H9 (cell line): Measurements from ENCODE around the gene PC. TPM values are rescaled to one million over a fixed set of nuclear protein-coding genes. Genes with fewer than 3 reads are reported as not detected.

Experiments
- DNase-seq: peaks from one replicate; pipeline ENCODE4 v3.0.0-alpha.2; 2017
- H2AFZ ChIP-seq: one replicate; pipeline ENCODE4 v1.6.1; 2013; ENCODE audit warnings: mild to moderate bottlenecking, low read length, control low read depth, moderate library complexity
- H2AK5ac ChIP-seq: 2 replicates; pipeline ENCODE4 v1.6.1; 2013; ENCODE audit warnings: low read length, control low read depth, mixed read lengths; ENCODE audit not compliant: insufficient read length
- H2BK120ac ChIP-seq: one replicate; pipeline ENCODE4 v1.6.1; 2013; ENCODE audit warnings: low read depth, mild to moderate bottlenecking, low read length, control low read depth, inconsistent platforms; ENCODE audit not compliant: poor library complexity, severe bottlenecking
- H2BK12ac ChIP-seq: 2 replicates; pipeline ENCODE4 v1.6.1; 2013; ENCODE audit warnings: low read length, control low read depth, mixed read lengths, low read depth; ENCODE audit not compliant: insufficient read length
- H2BK15ac ChIP-seq: 2 replicates; pipeline ENCODE4 v1.6.1; 2013; ENCODE audit warnings: low read depth, low read length, control low read depth
- H2BK20ac ChIP-seq: one replicate; pipeline ENCODE4 v1.6.1; 2013; ENCODE audit warnings: low read depth, mild to moderate bottlenecking, low read length, control low read depth, inconsistent platforms; ENCODE audit not compliant: poor library complexity, severe bottlenecking
- H2BK5ac ChIP-seq: 2 replicates; pipeline ENCODE4 v1.6.1; 2013; ENCODE audit warnings: low read length, control low read depth, mixed read lengths; ENCODE audit not compliant: insufficient read length
- H3K14ac ChIP-seq: 2 replicates; pipeline ENCODE4 v1.6.1; 2013; ENCODE audit warnings: low read length, control low read depth; ENCODE audit not compliant: insufficient read depth
- H3K18ac ChIP-seq: 2 replicates; pipeline ENCODE4 v1.6.1; 2013; ENCODE audit warnings: low read depth, mild to moderate bottlenecking, mixed read lengths, low read length, control low read depth; ENCODE audit not compliant: insufficient read length
- H3K23ac ChIP-seq: 2 replicates; pipeline ENCODE4 v1.6.1; 2013; ENCODE audit warnings: low read length, control low read depth, mixed read lengths, low read depth; ENCODE audit not compliant: insufficient read length
- H3K23me2 ChIP-seq: 2 replicates; pipeline ENCODE4 v1.6.1; 2013; ENCODE audit warnings: low read depth, mild to moderate bottlenecking, mixed read lengths, low read length, control low read depth; ENCODE audit not compliant: insufficient read length, poor library complexity, severe bottlenecking
- H3K27ac ChIP-seq: 2 replicates; pipeline ENCODE4 v1.5.1; 2013; ENCODE audit warnings: low read length, control low read depth, mixed read lengths, low read depth; ENCODE audit not compliant: insufficient read length
- H3K27me3 ChIP-seq: 2 replicates; pipeline ENCODE4 v1.6.1; 2013; ENCODE audit warnings: low read length, control low read depth, inconsistent platforms; ENCODE audit not compliant: insufficient read depth
- H3K4ac ChIP-seq: 2 replicates; pipeline ENCODE4 v1.6.1; 2013; ENCODE audit warnings: low read depth, mild to moderate bottlenecking, control low read depth, inconsistent platforms, low read length, moderate library complexity
- H3K4me1 ChIP-seq: 2 replicates; pipeline ENCODE4 v1.6.1; 2013; ENCODE audit warnings: low read length, control low read depth, inconsistent platforms; ENCODE audit not compliant: insufficient read depth
- H3K4me2 ChIP-seq: 2 replicates; pipeline ENCODE4 v1.6.1; 2013; ENCODE audit warnings: low read length, control low read depth, mixed read lengths; ENCODE audit not compliant: insufficient read length, insufficient read depth
- H3K56ac ChIP-seq: 2 replicates; pipeline ENCODE4 v1.6.1; 2013; ENCODE audit warnings: low read depth, mild to moderate bottlenecking, mixed read lengths, low read length, control low read depth; ENCODE audit not compliant: insufficient read length
- H3K79me1 ChIP-seq: 2 replicates; pipeline ENCODE4 v1.6.1; 2013; ENCODE audit warnings: low read depth, mild to moderate bottlenecking, moderate library complexity, low read length, control low read depth, inconsistent platforms; ENCODE audit not compliant: insufficient read depth, poor library complexity, severe bottlenecking
- H3K79me2 ChIP-seq: 2 replicates; pipeline ENCODE4 v1.6.1; 2013; ENCODE audit warnings: low read length, control low read depth, inconsistent platforms; ENCODE audit not compliant: insufficient read depth
- H3K9ac ChIP-seq: 2 replicates; pipeline ENCODE4 v1.6.1; 2013; ENCODE audit warnings: low read length, control low read depth, mixed read lengths; ENCODE audit not compliant: insufficient read length; ENCODE audit errors: extremely low read depth
- H3K9me3 ChIP-seq: one replicate; pipeline ENCODE4 v1.6.1; 2013; ENCODE audit warnings: low read depth, low read length, inconsistent platforms; ENCODE audit not compliant: control insufficient read depth
- H3T11ph ChIP-seq: one replicate; pipeline ENCODE4 v1.6.1; 2013; ENCODE audit warnings: mild to moderate bottlenecking, low read length, control low read depth, inconsistent platforms
- H4K20me1 ChIP-seq: one replicate; pipeline ENCODE4 v1.6.1; 2013; ENCODE audit not compliant: control insufficient read depth, insufficient read length, insufficient read depth
- H4K5ac ChIP-seq: 2 replicates; pipeline ENCODE4 v1.6.1; 2013; ENCODE audit warnings: low read depth, mild to moderate bottlenecking, mixed read lengths, low read length, control low read depth; ENCODE audit not compliant: insufficient read length
- H4K8ac ChIP-seq: replicated peaks from 2 replicates; pipeline ENCODE4 v1.6.1; 2013; ENCODE audit warnings: low read length, control low read depth, mixed read lengths, low read depth; ENCODE audit not compliant: insufficient read length
- H4K91ac ChIP-seq: 2 replicates; pipeline ENCODE4 v1.6.1; 2013; ENCODE audit warnings: low read depth, mild to moderate bottlenecking, moderate library complexity, mixed read lengths, low read length, control low read depth; ENCODE audit not compliant: insufficient read length
- H3K27ac Mint-ChIP-seq, 3 experiments: 2 replicates in 2 of 3; 3 replicates in 1 of 3; pipeline ENCODE4 v1.8.0; 2020 to 2021; ENCODE audit warnings: mixed read lengths in 3 of 3, mild to moderate bottlenecking in 1 of 3, moderate library complexity in 1 of 3
- H3K27me3 Mint-ChIP-seq: 2 replicates; pipeline ENCODE4 v1.8.0; 2021; ENCODE audit warnings: low read depth, mild to moderate bottlenecking, moderate library complexity, mixed read lengths
- H3K36me3 Mint-ChIP-seq, 3 experiments: 2 replicates in 2 of 3; 3 replicates in 1 of 3; pipeline ENCODE4 v1.8.0; 2020 to 2021; ENCODE audit warnings: low read depth in 3 of 3, mixed read lengths in 3 of 3; ENCODE audit not compliant: insufficient read depth in 1 of 3
- H3K4me1 Mint-ChIP-seq, 2 experiments: 2 replicates each; pipeline ENCODE4 v1.8.0; 2020; ENCODE audit warnings: mixed read lengths in 2 of 2
- H3K4me3 Mint-ChIP-seq, 2 experiments: 2 replicates in 1 of 2; 3 replicates in 1 of 2; pipeline ENCODE4 v1.8.0; 2020 to 2021; ENCODE audit warnings: mild to moderate bottlenecking in 2 of 2, mixed read lengths in 2 of 2, moderate library complexity in 1 of 2
- H3K9me3 Mint-ChIP-seq, 2 experiments: 2 replicates in 1 of 2; 3 replicates in 1 of 2; pipeline ENCODE4 v1.8.0; 2020; ENCODE audit warnings: mild to moderate bottlenecking in 2 of 2, mixed read lengths in 2 of 2, moderate library complexity in 1 of 2
- WGBS: extraction: QIAGEN DNeasy Blood & Tissue Kit; methylation state at CpG from one replicate; pipeline ENCODE4 v1.1.7; 2013; ENCODE audit warnings: missing lambda C conversion rate, low lambda C conversion rate, mixed read lengths; ENCODE audit not compliant: insufficient read length; ENCODE audit errors: extremely low coverage; 5-methylcytosine and 5-hydroxymethylcytosine counted together
- total RNA-seq: library from RNA; stranded (reverse); gene quantifications from 2 replicates; pipeline ENCODE4 v1.2.1, GENCODE V29; 2021
- TF ChIP-seq, protein P1 (sequence below): fragments of 200-600 bp; sonication (generic); conservative IDR thresholded peaks from 3 replicates; pipeline ENCODE4 v1.8.0; 2021; ENCODE audit warnings: antibody characterized with exemption, mild to moderate bottlenecking

PC gene
- total RNA-seq, 1 experiment from 2014 or later = 32.6 TPM

DNA sequence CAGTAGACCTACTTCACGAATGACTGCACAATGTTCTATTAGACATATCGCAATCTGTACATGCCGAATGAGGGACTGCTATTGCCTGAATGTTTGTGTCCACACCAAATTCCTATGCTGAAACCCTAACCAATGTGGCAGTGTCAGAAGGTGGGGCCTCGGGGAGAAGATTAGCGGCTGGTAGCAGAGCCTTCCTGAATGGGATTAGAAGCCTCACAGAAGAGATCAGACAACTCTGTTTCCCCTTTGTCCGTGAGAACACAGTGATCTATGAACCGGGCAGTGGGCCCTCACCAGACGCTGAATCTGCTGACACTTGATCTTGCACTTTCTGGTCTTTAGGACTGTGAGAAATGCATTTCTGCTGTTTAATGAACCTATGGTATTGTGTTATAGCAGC lies 68.2 kb downstream of the PC start:
- H3K23me2 ChIP-seq = no peaks in the 10 kb centered on the region
- no peak overlapping the region for H3K4ac ChIP-seq
- Mint-ChIP-seq H3K27me3 (no peaks in the 10 kb centered on the region), H3K4me1 (peaks cover 48 to 66% of the 10 kb centered on the region in 2 experiments), H3K36me3 (peaks cover 0 to 5% (median 0%) of the 10 kb centered on the region in 3 experiments; a peak in 1 of 7 replicates), H3K27ac (peak overlapping the region; percentile 26 to 89 (median 59); a peak in 3 of 7 replicates), H3K9me3 (no peaks in the 10 kb centered on the region; a peak in 1 of 5 replicates), H3K4me3 (peak overlapping the region in 1 of 2 experiments; percentile 35; a peak in 1 of 5 replicates)
- H3K79me1 ChIP-seq = no peaks in the 10 kb centered on the region
- no peak overlapping the region for H2BK5ac ChIP-seq
- no peaks in the 10 kb centered on the region for H4K20me1 ChIP-seq
- no peak overlapping the region for H4K5ac ChIP-seq
- H3K4me1 ChIP-seq = peaks cover 5% of the 10 kb centered on the region; the same call in 1 of the 2 replicates
- H3K23ac ChIP-seq = no peak overlapping the region
- no CpG with 5 or more reads among the region's 8 CpGs for WGBS
- no peak overlapping the region for H4K91ac ChIP-seq
- H2BK12ac ChIP-seq = no peak overlapping the region
- H3K18ac ChIP-seq = no peak overlapping the region
- H2BK20ac ChIP-seq = no peak overlapping the region
- no peaks in the 10 kb centered on the region for H3K9me3 ChIP-seq
- no peak for DNase-seq
- H3K27me3 ChIP-seq = no peaks in the 10 kb centered on the region
- H3T11ph ChIP-seq = no peak overlapping the region
- H3K56ac ChIP-seq = no peak overlapping the region
- no peak overlapping the region for H4K8ac ChIP-seq
- no peak overlapping the region for H3K14ac ChIP-seq
- no peak overlapping the region for H2AK5ac ChIP-seq
- no peak overlapping the region for H2BK15ac ChIP-seq
- H3K79me2 ChIP-seq = no peaks in the 10 kb centered on the region
- no peak overlapping the region for H3K9ac ChIP-seq
- no peak overlapping the region for H2AFZ ChIP-seq
- no peak overlapping the region for H3K27ac ChIP-seq
- H2BK120ac ChIP-seq = no peak overlapping the region
- TF ChIP-seq, protein P1, sequence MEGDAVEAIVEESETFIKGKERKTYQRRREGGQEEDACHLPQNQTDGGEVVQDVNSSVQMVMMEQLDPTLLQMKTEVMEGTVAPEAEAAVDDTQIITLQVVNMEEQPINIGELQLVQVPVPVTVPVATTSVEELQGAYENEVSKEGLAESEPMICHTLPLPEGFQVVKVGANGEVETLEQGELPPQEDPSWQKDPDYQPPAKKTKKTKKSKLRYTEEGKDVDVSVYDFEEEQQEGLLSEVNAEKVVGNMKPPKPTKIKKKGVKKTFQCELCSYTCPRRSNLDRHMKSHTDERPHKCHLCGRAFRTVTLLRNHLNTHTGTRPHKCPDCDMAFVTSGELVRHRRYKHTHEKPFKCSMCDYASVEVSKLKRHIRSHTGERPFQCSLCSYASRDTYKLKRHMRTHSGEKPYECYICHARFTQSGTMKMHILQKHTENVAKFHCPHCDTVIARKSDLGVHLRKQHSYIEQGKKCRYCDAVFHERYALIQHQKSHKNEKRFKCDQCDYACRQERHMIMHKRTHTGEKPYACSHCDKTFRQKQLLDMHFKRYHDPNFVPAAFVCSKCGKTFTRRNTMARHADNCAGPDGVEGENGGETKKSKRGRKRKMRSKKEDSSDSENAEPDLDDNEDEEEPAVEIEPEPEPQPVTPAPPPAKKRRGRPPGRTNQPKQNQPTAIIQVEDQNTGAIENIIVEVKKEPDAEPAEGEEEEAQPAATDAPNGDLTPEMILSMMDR = no peak
- no peak overlapping the region for H3K4me2 ChIP-seq
